ENCODE measurements around the gene PCBP3. TPM values are rescaled to one million over a fixed set of nuclear protein-coding genes. Genes with fewer than 3 reads are reported as not detected.

Gene PCBP3
- total RNA-seq, 1 donor from 2014 or later, result not detected

GRCh38 chr21:45979141-45979631, 335.7 kb downstream of the PCBP3 start:
- no peak overlapping the region for H3K4me3 Mint-ChIP-seq
- H3K36me3 Mint-ChIP-seq (ENCODE audit: low read depth), result no peaks in the 10 kb centered on the region
- TF ChIP-seq CTCF (IDR thresholded peaks at IDR 0.05), result no peak
- H3K27ac Mint-ChIP-seq, result no peak overlapping the region
- ChIA-PET POLR2A (no interaction called here), CTCF (no interaction called here)
- no peaks in the 10 kb centered on the region for H3K9me3 Mint-ChIP-seq
- H3K27me3 Mint-ChIP-seq, result peaks cover 16% of the 10 kb centered on the region
- intact Hi-C loops (cut with micrococcal nuclease), result no loop called here
- peaks cover 2% of the 10 kb centered on the region for H3K4me1 Mint-ChIP-seq
- no peak for DNase-seq
- ATAC-seq (ENCODE audit: low read depth), result no peak

- Mint-ChIP-seq H3K4me1 (peaks cover 1% of the 10 kb centered on the region), H3K9me3 (no peaks in the 10 kb centered on the region), H3K4me3 (no peak overlapping the region), H3K27ac (no peak overlapping the region), H3K27me3 (peaks cover 15% of the 10 kb centered on the region), H3K36me3 (ENCODE audit: low read depth) (no peaks in the 10 kb centered on the region)
- DNase-seq, result no peak
- CTCF ChIA-PET, result no interaction called here
- TF ChIP-seq CTCF (IDR thresholded peaks at IDR 0.05), result no peak
- intact Hi-C loops (cut with micrococcal nuclease), result no loop called here
- POLR2A ChIA-PET, result interaction anchor here (0.6 kb wide), 1 partner anchor 334 kb away, joined by 4 read pairs; no protein-coding TSS in a partner anchor
- ATAC-seq (ENCODE audit: low read depth), result no peak
Observed at GRCh38 chr21:45979651-45980050, 336.1 kb downstream of the PCBP3 start.

DNA sequence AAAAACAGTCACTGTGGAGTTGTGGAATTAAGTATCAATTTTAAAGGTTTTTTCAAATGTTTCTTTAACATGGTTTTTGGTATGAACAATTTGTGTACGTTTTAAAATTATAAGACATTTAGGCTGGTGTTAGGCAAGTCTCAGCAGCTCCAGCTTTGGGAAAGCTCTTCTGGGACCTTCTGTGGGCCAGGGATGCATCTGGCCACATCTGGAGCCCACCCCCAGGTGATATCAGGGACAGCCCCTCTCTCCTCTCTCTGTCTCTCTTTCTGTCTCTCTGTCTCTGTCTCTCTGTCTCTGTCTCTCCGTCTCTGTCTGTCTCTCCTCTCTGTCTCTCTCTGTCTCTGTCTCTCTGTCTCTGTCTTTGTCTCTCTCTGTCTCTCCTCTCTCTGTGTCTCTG, 336.7 kb downstream of the PCBP3 start:
- CTCF ChIA-PET, result no interaction called here
- intact Hi-C loops (cut with micrococcal nuclease), result no loop called here
- no peak for ATAC-seq (ENCODE audit: low read depth)

GRCh38 chr21:45980697-45981096, 337.2 kb downstream of the PCBP3 start:
- POLR2A ChIA-PET, result no interaction called here
- CTCF ChIA-PET, result no interaction called here
- intact Hi-C loops (cut with micrococcal nuclease), result no loop called here
- H3K27ac Mint-ChIP-seq, result no peak overlapping the region
- peaks cover 9% of the 10 kb centered on the region for H3K27me3 Mint-ChIP-seq
- H3K4me3 Mint-ChIP-seq, result no peak overlapping the region
- DNase-seq, result no peak
- H3K9me3 Mint-ChIP-seq, result no peaks in the 10 kb centered on the region
- no peak for TF ChIP-seq CTCF (IDR thresholded peaks at IDR 0.05)
- H3K36me3 Mint-ChIP-seq (ENCODE audit: low read depth), result no peaks in the 10 kb centered on the region
- peaks cover 1% of the 10 kb centered on the region for H3K4me1 Mint-ChIP-seq
- ATAC-seq (ENCODE audit: low read depth), result no peak

More for the DNA sequence above, 336.7 kb downstream of the PCBP3 start:
- Mint-ChIP-seq H3K9me3 (no peaks in the 10 kb centered on the region), H3K36me3 (ENCODE audit: low read depth) (no peaks in the 10 kb centered on the region), H3K27ac (no peak overlapping the region), H3K4me1 (peaks cover 1% of the 10 kb centered on the region), H3K27me3 (peaks cover 13% of the 10 kb centered on the region), H3K4me3 (no peak overlapping the region)
- no peak for TF ChIP-seq CTCF (IDR thresholded peaks at IDR 0.05)
- POLR2A ChIA-PET, result interaction anchor here (0.6 kb wide), 1 partner anchor 335 kb away, joined by 4 read pairs; no protein-coding TSS in a partner anchor
- no peak for DNase-seq

DNA sequence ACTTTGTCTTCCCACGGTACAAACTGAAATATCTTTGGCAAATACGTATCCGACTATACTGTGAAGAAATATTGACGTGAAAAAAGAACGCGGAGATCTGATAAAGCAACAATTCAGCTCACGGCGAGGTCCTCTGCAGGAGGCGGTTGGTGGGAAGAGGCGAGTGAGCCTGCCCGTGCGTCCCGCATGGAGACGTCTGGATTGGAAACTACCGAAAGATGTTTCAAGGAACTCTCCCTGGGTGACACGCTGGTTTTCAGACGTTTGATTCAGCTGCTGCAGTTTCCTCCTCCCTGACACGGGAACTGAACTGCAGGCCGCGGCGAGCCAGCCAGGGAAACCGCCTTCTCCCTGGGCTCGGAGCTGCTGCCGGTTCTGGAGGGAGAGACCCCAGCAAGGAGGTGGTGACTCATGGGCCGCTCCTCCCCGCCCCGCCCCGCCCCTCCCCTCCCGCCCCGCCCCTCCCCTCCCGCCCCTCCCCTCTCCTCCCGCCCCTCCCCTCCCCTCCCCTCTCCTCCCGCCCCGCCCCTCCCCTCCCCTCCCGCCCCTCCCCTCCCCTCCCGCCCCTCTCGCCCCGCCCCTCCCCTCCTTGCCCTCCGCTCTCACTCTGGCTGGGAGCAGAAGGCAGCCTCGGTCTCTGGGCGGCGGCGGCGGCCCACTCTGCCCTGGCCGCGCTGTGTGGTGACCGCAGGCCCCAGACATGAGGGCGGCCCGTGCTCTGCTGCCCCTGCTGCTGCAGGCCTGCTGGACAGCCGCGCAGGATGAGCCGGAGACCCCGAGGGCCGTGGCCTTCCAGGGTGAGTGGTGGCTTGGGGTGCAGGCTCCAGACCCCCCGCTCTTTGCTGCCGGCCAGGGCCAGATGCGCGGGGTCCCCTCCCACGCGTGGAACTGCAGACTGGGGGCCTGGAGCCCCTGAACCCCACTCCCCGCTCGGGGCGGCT, 337.9 kb downstream of the PCBP3 start, which contains the start of gene COL6A1:
TSS of gene COL6A1 (plus strand) at position 620 of the 941 bp plus-strand sequence. CDS start at position 701, 81 bp downstream.
- DNase-seq (peak; percentile 22), ATAC-seq (ENCODE audit: low read depth) (peak; percentile 67)
- peaks cover 1% of the 10 kb centered on the region for H3K4me1 Mint-ChIP-seq
- no peaks in the 10 kb centered on the region for H3K9me3 Mint-ChIP-seq
- intact Hi-C loops (cut with micrococcal nuclease), result no loop called here
- H3K4me3 Mint-ChIP-seq, result peak within 1 kb of the TSS; percentile 11
- H3K27me3 Mint-ChIP-seq, result peaks cover 3% of the 10 kb centered on the region
- no peaks in the 10 kb centered on the region for H3K36me3 Mint-ChIP-seq (ENCODE audit: low read depth)
- no peak within 1 kb of the TSS for H3K27ac Mint-ChIP-seq
- no peak for TF ChIP-seq CTCF (IDR thresholded peaks at IDR 0.05)
- ChIA-PET POLR2A (no interaction called here), CTCF (no interaction called here)
